HG03520 (cell line): Measurements from ENCODE around the gene NPBWR2.

Experiments
- ATAC-seq: cut with Tn5 transposase; IDR thresholded peaks from one replicate; pipeline ENCODE4 v1.9.1; 2021; ENCODE audit warnings: mild to moderate bottlenecking, moderate library complexity; ENCODE audit not compliant: unreplicated experiment

The NPBWR2 gene

GRCh38 chr20:64105846-64106434 lies 1.4 kb downstream of the NPBWR2 start:
- no peak for ATAC-seq

- ATAC-seq = no peak
These were observed 2.5 kb downstream of the NPBWR2 start for GRCh38 chr20:64104667-64105451.

- no peak for ATAC-seq
These were observed 3.3 kb downstream of the NPBWR2 start for GRCh38 chr20:64103871-64104666.

- ATAC-seq = no peak
These were observed 4.6 kb downstream of the NPBWR2 start for GRCh38 chr20:64102647-64103354.

- ATAC-seq = no peak
These were observed 5.4 kb downstream of the NPBWR2 start for GRCh38 chr20:64101731-64102621.

GRCh38 chr20:64100946-64101688 lies 6.2 kb downstream of the NPBWR2 start:
- no peak for ATAC-seq

- ATAC-seq = no peak
These were observed 6.8 kb downstream of the NPBWR2 start for GRCh38 chr20:64100566-64100888.

GRCh38 chr20:64099880-64100565 lies 7.3 kb downstream of the NPBWR2 start:
- no peak for ATAC-seq

- no peak for ATAC-seq
These were observed 8.1 kb downstream of the NPBWR2 start for GRCh38 chr20:64099086-64099786.

GRCh38 chr20:64098471-64099013 lies 8.8 kb downstream of the NPBWR2 start:
- ATAC-seq = no peak

- no peak for ATAC-seq
These were observed 10.8 kb downstream of the NPBWR2 start for GRCh38 chr20:64096535-64096934.

GRCh38 chr20:64095927-64096326 lies 11.4 kb downstream of the NPBWR2 start:
- no peak for ATAC-seq

GRCh38 chr20:64095455-64095854 lies 11.9 kb downstream of the NPBWR2 start:
- no peak for ATAC-seq

GRCh38 chr20:64093013-64093503 lies 14.3 kb downstream of the NPBWR2 start:
- ATAC-seq = no peak

- ATAC-seq = no peak
These were observed 14.9 kb downstream of the NPBWR2 start for GRCh38 chr20:64092258-64093012.

GRCh38 chr20:64091770-64092169 lies 15.6 kb downstream of the NPBWR2 start:
- ATAC-seq = no peak

GRCh38 chr20:64091340-64091739 lies 16.0 kb downstream of the NPBWR2 start:
- no peak for ATAC-seq
